Endothelial cell of umbilical vein (primary cell): ENCODE data around the gene COL5A3. TPM values are rescaled to one million over a fixed set of nuclear protein-coding genes. Genes with fewer than 3 reads are reported as not detected.

Source experiments
- BruUV-seq: library from RNA; stranded (reverse); fragments of 400-500 nt; replicated peaks from 2 replicates; lab custom pipeline; 2021; lab: Mats Ljungman, UMichigan
- CTCF ChIA-PET: fragments of 300-600, 350-600 bp; sonication (Branson Sonifier 250); formaldehyde crosslinking; loops from one replicate; lab custom pipeline; 2021; ENCODE audit warnings: antibody characterized with exemption, inconsistent platforms; lab: Charles Lee
- POLR2A ChIA-PET: fragments of 300-600, 350-600 bp; sonication (Branson Sonifier 250); formaldehyde crosslinking; loops from one replicate; lab custom pipeline; 2021; ENCODE audit warnings: antibody characterized with exemption, inconsistent platforms; lab: Charles Lee
- DNase-seq: peaks from one replicate; pipeline ENCODE4 v3.0.0-alpha.2; 2011; ENCODE audit warnings: low read depth, low spot score
- FAIRE-seq: peaks from 2 replicates; lab custom pipeline; 2011; peaks lifted over from hg19 to GRCh38; lab: Jason Lieb, UNC
- H2AFZ ChIP-seq: 2 replicates; pipeline ENCODE4 v1.6.0; 2012; ENCODE audit warnings: low read depth, low read length, control low read depth, inconsistent platforms
- H3K27ac ChIP-seq: 2 replicates; pipeline ENCODE4 v1.5.1; 2011; ENCODE audit warnings: low read depth, mild to moderate bottlenecking, control low read depth, low read length, moderate library complexity; ENCODE audit not compliant: insufficient read depth
- H3K27me3 ChIP-seq, 2 experiments: 2 replicates each; pipeline versions ENCODE4 v1.6.0 to v1.6.1; 2011; ENCODE audit warnings: low read length in 2 of 2, mixed read lengths in 1 of 2; ENCODE audit not compliant: control insufficient read depth in 2 of 2, insufficient read depth in 2 of 2
- H3K36me3 ChIP-seq, 2 experiments: 2 replicates in 1 of 2; 3 replicates in 1 of 2; pipeline ENCODE4 v1.5.1; 2011; ENCODE audit warnings: low read length in 2 of 2, mild to moderate bottlenecking in 1 of 2, moderate library complexity in 1 of 2; ENCODE audit not compliant: control insufficient read depth in 2 of 2, insufficient read depth in 2 of 2; ENCODE audit errors: extremely low read depth in 1 of 2
- H3K4me1 ChIP-seq: 3 replicates; pipeline ENCODE4 v1.5.1; 2011; ENCODE audit warnings: mild to moderate bottlenecking, low read length; ENCODE audit not compliant: control insufficient read depth, insufficient read depth; ENCODE audit errors: extremely low read depth
- H3K4me2 ChIP-seq: 2 replicates; pipeline ENCODE4 v1.6.1; 2011; ENCODE audit warnings: low read length, control low read depth, mixed read lengths; ENCODE audit not compliant: insufficient read depth
- H3K4me3 ChIP-seq, 3 experiments: fragments of 200-600 bp in 1 of 3; sonication (generic), shearing (Covaris generic) in 1 of 3; replicated peaks in 1 of 3; 2 replicates each; pipeline ENCODE4 v1.5.1; 2011 to 2016; ENCODE audit warnings: control low read depth in 3 of 3, low read length in 3 of 3, mild to moderate bottlenecking in 2 of 3, inconsistent platforms in 1 of 3, low read depth in 1 of 3, moderate library complexity in 1 of 3; ENCODE audit not compliant: insufficient read depth in 1 of 3
- H3K79me2 ChIP-seq: 2 replicates; pipeline ENCODE4 v1.6.0; 2012; ENCODE audit warnings: low read length, inconsistent platforms; ENCODE audit not compliant: control insufficient read depth, insufficient read depth
- H3K9ac ChIP-seq: replicated peaks from 2 replicates; pipeline ENCODE3; 2011; ENCODE audit warnings: low read length, control low read depth; ENCODE audit not compliant: insufficient read depth; ENCODE audit errors: extremely low read depth
- H3K9me1 ChIP-seq: replicated peaks from 3 replicates; pipeline ENCODE4 v1.6.0; 2011; ENCODE audit warnings: mild to moderate bottlenecking, low read length; ENCODE audit not compliant: control insufficient read depth, insufficient read depth; ENCODE audit errors: extremely low read depth
- H3K9me3 ChIP-seq: replicated peaks from 2 replicates; pipeline ENCODE4 v1.5.1; 2012; ENCODE audit warnings: low read length, inconsistent platforms; ENCODE audit not compliant: control insufficient read depth, insufficient read depth
- H4K20me1 ChIP-seq: replicated peaks from 2 replicates; pipeline ENCODE3; 2011; ENCODE audit warnings: mild to moderate bottlenecking, low read length; ENCODE audit not compliant: control insufficient read depth, insufficient read depth; ENCODE audit errors: extremely low read depth
- CTCF ChIP-seq, 2 donors: IDR thresholded peaks; 1 replicate in 1 of 2; 2 replicates in 1 of 2; pipeline ENCODE4 v1.5.1; 2011; ENCODE audit warnings: low read length in 2 of 2, mild to moderate bottlenecking in 2 of 2, moderate library complexity in 2 of 2, control low read depth in 1 of 2, inconsistent platforms in 1 of 2, low read depth in 1 of 2; ENCODE audit not compliant: insufficient read depth in 1 of 2; ENCODE audit errors: extremely low read depth in 1 of 2
- EZH2 ChIP-seq: IDR thresholded peaks from 2 replicates; pipeline ENCODE4 v1.6.1; 2012; ENCODE audit warnings: borderline replicate concordance, low read depth, mild to moderate bottlenecking, moderate library complexity, low read length, inconsistent platforms; ENCODE audit not compliant: severe bottlenecking
- FOS ChIP-seq: IDR thresholded peaks from 2 replicates; pipeline ENCODE4 v1.6.1; 2011; ENCODE audit warnings: mild to moderate bottlenecking, low read length, moderate library complexity, borderline replicate concordance; ENCODE audit not compliant: insufficient read depth
- GATA2 ChIP-seq: IDR thresholded peaks from 2 replicates; pipeline ENCODE4 v1.7.0; 2011; ENCODE audit warnings: low read depth, mild to moderate bottlenecking, moderate library complexity, mixed read lengths, low read length; ENCODE audit not compliant: insufficient read length, insufficient read depth
- JUN ChIP-seq: IDR thresholded peaks from 2 replicates; pipeline ENCODE4 v1.6.1; 2011; ENCODE audit warnings: borderline replicate concordance, low read depth; ENCODE audit not compliant: insufficient read length, insufficient read depth
- MAX ChIP-seq: IDR thresholded peaks from 2 replicates; pipeline ENCODE4 v1.6.1; 2011; ENCODE audit not compliant: insufficient read depth, insufficient read length
- MYC ChIP-seq: IDR thresholded peaks from one replicate; pipeline ENCODE4 v1.6.1; 2011; ENCODE audit warnings: mild to moderate bottlenecking, low read depth, low read length
- POLR2A ChIP-seq: IDR thresholded peaks from 2 replicates; pipeline ENCODE4 v1.6.1; 2012; ENCODE audit warnings: low read depth, mild to moderate bottlenecking, control low read depth, low read length
- POLR2AphosphoS5 ChIP-seq: IDR thresholded peaks from 2 replicates; pipeline ENCODE4 v1.6.1; 2012; ENCODE audit warnings: low read depth, mild to moderate bottlenecking, control low read depth, low read length, moderate library complexity; ENCODE audit not compliant: insufficient read depth
- dilution Hi-C: fragments of 300-500 bp; cut with MboI; formaldehyde crosslinking; loops from one replicate; pipeline ENCODE4 v1.15.0; 2019; ENCODE audit warnings: low sequenced_read_pairs; ENCODE audit not compliant: extremely low pct_ligation_motif_present
- intact Hi-C: fragments of 100-400 bp; cut with micrococcal nuclease; formaldehyde crosslinking; loops from one replicate; pipeline ENCODE4 v1.10.0; 2022
- polyA plus RNA-seq, 4 experiments: library from polyadenylated mRNA; depleted of rRNA in 3 of 4; stranded (reverse) in 3 of 4; unstranded in 1 of 4; fragments of >200 nt; gene quantifications; 2 replicates each; pipeline versions ENCODE4 v1.2.1 to v1.2.3, GENCODE V29; 2011 to 2012; ENCODE audit warnings: missing spikeins in 1 of 4
- total RNA-seq: library from RNA; stranded (reverse); gene quantifications from 2 replicates; pipeline ENCODE4 v1.2.3, GENCODE V29; 2021

COL5A3 gene
- total and polyA plus RNA-seq, 2 donors (not counting 3 experiments of a cell fraction or from before 2014, with no cell fraction given): not detected

DNA sequence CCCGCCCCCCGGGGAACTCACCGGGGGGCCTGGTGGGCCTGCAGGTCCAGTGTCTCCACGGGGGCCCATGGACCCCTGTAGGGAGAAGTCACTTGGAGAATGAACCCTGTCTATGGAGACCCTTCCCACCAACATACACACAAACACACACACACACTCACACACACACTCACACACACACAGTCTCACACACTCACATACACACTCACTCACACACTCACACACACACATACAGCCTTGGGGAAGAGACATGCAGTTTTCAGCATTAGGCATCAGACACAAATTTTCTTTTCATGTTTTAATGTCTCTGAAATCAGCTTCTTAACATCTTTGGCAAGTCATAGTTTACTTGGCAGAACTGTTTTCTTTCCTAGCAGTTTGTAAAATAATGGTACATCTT is 43.0 kb downstream of the COL5A3 start:
- Histone ChIP-seq H3K4me2 (no peak overlapping the region), H3K9me3 (no peaks in the 10 kb centered on the region), H3K4me3 (no peak overlapping the region), H2AFZ (no peak overlapping the region), H3K4me1 (no peaks in the 10 kb centered on the region), H3K27me3 (peaks cover 6 to 8% of the 10 kb centered on the region in 2 experiments), H3K9ac (no peak overlapping the region), H3K36me3 (no peaks in the 10 kb centered on the region), H3K27ac (no peak overlapping the region), H3K79me2 (no peaks in the 10 kb centered on the region), H4K20me1 (no peaks in the 10 kb centered on the region), H3K9me1 (no peaks in the 10 kb centered on the region)
- intact Hi-C loops (no loop called here), dilution Hi-C loops (no loop called here)
- ChIA-PET CTCF (no interaction called here), POLR2A (no interaction called here)
- no TSS peak for BruUV-seq
- TF ChIP-seq JUN (no peak), POLR2A (no peak), MYC (no peak), GATA2 (no peak), MAX (no peak), CTCF (IDR thresholded peaks at IDR 0.05; ENCODE audit: extremely low read depth in 1 of 2, insufficient read depth in 1 of 2, low read depth in 1 of 2, low read length in 2 of 2) (no peak), FOS (no peak), POLR2AphosphoS5 (no peak), EZH2 (no peak)
- DNase-seq (no peak), FAIRE-seq (no peak)
